Gastroesophageal sphincter (tissue), 4 donors: Measurements from ENCODE around the gene ZBTB12. TPM values are rescaled to one million over a fixed set of nuclear protein-coding genes. Genes with fewer than 3 reads are reported as not detected.

ENCODE experiments used
- ATAC-seq: fragments of 150-250 bp; one replicate; pipeline ENCODE4 v1.9.1; 2016; ENCODE audit warnings: mild to moderate bottlenecking, moderate library complexity
- H3K27ac ChIP-seq, 4 donors: fragments of 200-600 bp; sonication (generic) in 3 of 4; 1 replicate in 3 of 4; 2 replicates in 1 of 4; pipeline ENCODE4 v1.5.1; 2016 to 2019
- H3K27me3 ChIP-seq: fragments of 200-600 bp; sonication (generic); one replicate; pipeline ENCODE4 v1.5.1; 2019
- H3K36me3 ChIP-seq, 2 donors: fragments of 200-600 bp; sonication (generic); one replicate each; pipeline ENCODE4 v1.5.1; 2019; ENCODE audit warnings: control low read depth in 1 of 2
- H3K4me1 ChIP-seq, 3 donors: fragments of 200-600 bp; sonication (generic); 1 replicate in 2 of 3; 2 replicates in 1 of 3; pipeline ENCODE4 v1.5.1; 2016 to 2019; ENCODE audit warnings: control low read depth in 2 of 3
- H3K4me3 ChIP-seq, 2 donors: fragments of 200-600 bp; sonication (generic); one replicate each; pipeline ENCODE4 v1.5.1; 2019; ENCODE audit warnings: mild to moderate bottlenecking in 1 of 2, moderate library complexity in 1 of 2
- H3K9me3 ChIP-seq, 3 donors: fragments of 200-600 bp; sonication (generic); one replicate each; pipeline ENCODE4 v1.5.1; 2017 to 2019; ENCODE audit warnings: control low read depth in 2 of 3
- EP300 ChIP-seq: sonication (generic); formaldehyde crosslinking; IDR thresholded peaks from one replicate; pipeline ENCODE4 v1.6.1; 2017; ENCODE audit warnings: antibody characterized with exemption, mild to moderate bottlenecking
- POLR2A ChIP-seq, 2 donors: fragments of 450-650 bp; IDR thresholded peaks; one replicate each; pipeline ENCODE4 v1.6.1; 2017; ENCODE audit warnings: antibody characterized with exemption in 2 of 2, mild to moderate bottlenecking in 2 of 2, moderate library complexity in 1 of 2
- POLR2AphosphoS5 ChIP-seq: sonication (generic); formaldehyde crosslinking; IDR thresholded peaks from one replicate; pipeline ENCODE4 v1.6.1; 2017; ENCODE audit warnings: antibody characterized with exemption
- WGBS, 2 donors: methylation state at CpG; one replicate each; pipeline ENCODE4 v1.1.5; 2018; ENCODE audit warnings: low coverage in 1 of 2; 5-methylcytosine and 5-hydroxymethylcytosine counted together
- total RNA-seq, 4 donors: library from RNA; depleted of rRNA; stranded (reverse); fragments of >200 nt; gene quantifications; one replicate each; pipeline ENCODE4 v1.1.0, GENCODE V29; 2016
- TF ChIP-seq, protein P1 (sequence below), 4 experiments: fragments of 200-600 bp in 2 of 4; fragments of 450-650 bp in 2 of 4; sonication (generic) in 1 of 4; IDR thresholded peaks; one replicate each; pipeline ENCODE4 v1.5.1; 2017 to 2019; ENCODE audit warnings: antibody characterized with exemption in 4 of 4, mild to moderate bottlenecking in 2 of 4, moderate library complexity in 2 of 4

ZBTB12 gene
- total RNA-seq, 4 donors from 2014 or later: 0.40 to 2.0 (median 0.86) TPM

DNA sequence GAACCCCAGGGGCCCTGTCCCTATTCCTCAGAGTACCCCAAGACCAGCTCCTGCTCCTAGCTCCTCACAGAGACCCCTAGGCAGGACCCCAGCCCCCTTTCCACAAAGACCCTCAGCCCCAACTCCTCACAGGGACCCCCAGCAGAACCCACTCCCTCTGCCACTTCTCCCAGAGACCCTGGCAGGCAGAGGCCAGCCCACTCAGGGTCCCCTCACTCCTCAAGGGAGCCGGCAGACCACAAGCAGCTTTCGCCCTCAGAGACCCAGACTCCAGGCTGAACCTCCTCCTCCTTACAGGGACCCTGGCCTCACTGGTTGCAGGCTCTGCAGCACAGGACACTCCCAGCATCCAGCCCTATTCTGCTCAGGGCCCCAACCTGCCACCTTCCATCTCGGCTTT is 23.7 kb downstream of the ZBTB12 start:
- Histone ChIP-seq H3K4me3 (no peak overlapping the region), H3K27ac (no peak overlapping the region), H3K36me3 (peaks cover 0 to 39% of the 10 kb centered on the region in 2 donors), H3K4me1 (no peaks in the 10 kb centered on the region), H3K9me3 (no peaks in the 10 kb centered on the region), H3K27me3 (no peaks in the 10 kb centered on the region)
- TF ChIP-seq POLR2AphosphoS5 (no peak), POLR2A (IDR thresholded peaks at IDR 0.05) (no peak), EP300 (no peak)
- TF ChIP-seq, protein P1, sequence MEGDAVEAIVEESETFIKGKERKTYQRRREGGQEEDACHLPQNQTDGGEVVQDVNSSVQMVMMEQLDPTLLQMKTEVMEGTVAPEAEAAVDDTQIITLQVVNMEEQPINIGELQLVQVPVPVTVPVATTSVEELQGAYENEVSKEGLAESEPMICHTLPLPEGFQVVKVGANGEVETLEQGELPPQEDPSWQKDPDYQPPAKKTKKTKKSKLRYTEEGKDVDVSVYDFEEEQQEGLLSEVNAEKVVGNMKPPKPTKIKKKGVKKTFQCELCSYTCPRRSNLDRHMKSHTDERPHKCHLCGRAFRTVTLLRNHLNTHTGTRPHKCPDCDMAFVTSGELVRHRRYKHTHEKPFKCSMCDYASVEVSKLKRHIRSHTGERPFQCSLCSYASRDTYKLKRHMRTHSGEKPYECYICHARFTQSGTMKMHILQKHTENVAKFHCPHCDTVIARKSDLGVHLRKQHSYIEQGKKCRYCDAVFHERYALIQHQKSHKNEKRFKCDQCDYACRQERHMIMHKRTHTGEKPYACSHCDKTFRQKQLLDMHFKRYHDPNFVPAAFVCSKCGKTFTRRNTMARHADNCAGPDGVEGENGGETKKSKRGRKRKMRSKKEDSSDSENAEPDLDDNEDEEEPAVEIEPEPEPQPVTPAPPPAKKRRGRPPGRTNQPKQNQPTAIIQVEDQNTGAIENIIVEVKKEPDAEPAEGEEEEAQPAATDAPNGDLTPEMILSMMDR (IDR thresholded peaks at IDR 0.05): no peak
- no CpG with 5 or more reads among the region's 3 CpGs for WGBS, 2 donors
- no peak for ATAC-seq

DNA sequence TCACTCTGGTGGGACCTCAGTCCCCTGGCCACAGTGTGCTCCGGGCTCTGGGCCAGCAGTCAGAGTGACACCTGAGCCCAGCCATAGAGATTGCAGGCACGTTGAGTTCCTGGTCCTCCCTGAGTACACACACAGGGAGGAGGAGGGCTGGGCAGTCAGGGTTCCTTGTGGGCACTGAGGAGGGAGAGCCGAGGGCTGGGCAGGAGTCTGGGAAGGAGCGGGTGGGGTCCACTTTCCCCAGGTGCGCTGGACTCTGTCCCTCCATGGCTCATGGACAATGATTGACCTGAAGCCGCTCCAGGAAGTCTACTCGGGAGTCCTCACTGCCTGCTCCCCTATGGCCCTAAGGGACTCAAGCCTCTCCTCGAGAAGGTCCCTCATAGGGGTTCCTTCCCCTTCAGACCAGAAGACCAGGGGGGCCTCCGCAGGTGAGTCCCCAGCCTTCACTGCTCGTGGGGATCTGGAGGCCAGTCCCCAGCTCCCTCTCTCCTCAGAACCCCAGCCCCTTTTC is 24.2 kb downstream of the ZBTB12 start:
- H3K4me1 ChIP-seq: no peaks in the 10 kb centered on the region
- ATAC-seq: no peak
- no peaks in the 10 kb centered on the region for H3K9me3 ChIP-seq
- no peak overlapping the region for H3K27ac ChIP-seq
- TF ChIP-seq EP300 (no peak), POLR2AphosphoS5 (no peak), POLR2A (IDR thresholded peaks at IDR 0.05) (no peak)
- TF ChIP-seq, protein P1 (IDR thresholded peaks at IDR 0.05): no peak
- H3K36me3 ChIP-seq: peaks cover 0 to 34% of the 10 kb centered on the region in 2 donors
- H3K27me3 ChIP-seq: no peaks in the 10 kb centered on the region
- WGBS, 2 donors: 80% methylated on average over 2 of the region's 10 CpGs; no CpG with 5 or more reads in 1 of the 2 donors
- no peak overlapping the region for H3K4me3 ChIP-seq

DNA sequence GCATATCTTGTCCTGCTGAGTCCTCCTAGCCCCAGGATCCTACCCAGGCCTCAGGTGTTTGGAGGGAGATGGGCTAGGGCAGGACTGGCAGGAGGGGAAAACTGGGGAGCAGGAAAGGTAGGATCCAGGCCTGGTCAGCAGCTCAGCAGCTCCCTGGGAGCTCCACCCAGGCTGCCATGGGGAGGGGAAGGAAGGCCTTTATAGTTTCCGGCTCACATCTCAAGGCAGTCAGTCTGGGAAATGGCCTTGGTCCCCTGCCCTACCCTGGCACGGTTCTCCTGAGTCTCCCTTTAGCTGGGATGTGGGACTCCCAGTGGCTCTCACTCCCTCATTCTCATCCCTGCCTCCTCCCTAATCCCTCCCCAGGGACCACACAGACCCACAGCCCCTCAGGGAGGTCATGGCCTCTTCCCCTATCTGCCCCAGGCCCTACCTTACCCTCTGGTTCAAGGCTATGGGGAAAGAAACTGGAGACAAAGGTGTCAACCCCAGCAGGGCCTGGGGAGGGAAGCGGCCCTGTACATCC is 24.7 kb downstream of the ZBTB12 start:
- no peak for TF ChIP-seq POLR2AphosphoS5
- ATAC-seq: no peak
- Histone ChIP-seq H3K9me3 (no peaks in the 10 kb centered on the region), H3K4me1 (no peaks in the 10 kb centered on the region), H3K27me3 (no peaks in the 10 kb centered on the region), H3K4me3 (no peak overlapping the region), H3K36me3 (peaks cover 0 to 28% of the 10 kb centered on the region in 2 donors), H3K27ac (no peak overlapping the region)
- WGBS, 2 donors: 50 to 100% methylated on average over 1 to 2 of the region's 3 CpGs

DNA sequence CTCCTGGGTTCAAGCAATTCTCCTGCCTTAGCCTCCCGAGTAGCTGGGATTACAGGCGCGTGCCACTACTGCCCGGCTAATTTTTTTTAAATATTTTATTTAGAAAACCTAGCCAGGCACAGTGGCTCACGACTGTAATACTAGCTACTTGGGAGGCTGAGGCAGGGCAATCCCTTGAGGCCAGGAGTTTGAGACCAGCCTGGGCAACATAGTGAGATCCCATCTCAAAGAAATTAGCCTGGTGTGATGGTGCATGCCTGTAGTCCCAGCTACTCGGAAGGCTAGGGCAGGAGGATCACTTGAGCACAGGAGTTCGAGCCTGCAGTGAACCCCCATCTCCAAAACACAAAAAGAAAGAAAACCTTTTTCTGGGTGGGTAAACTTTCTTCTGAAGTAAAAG is 25.5 kb downstream of the ZBTB12 start:
- WGBS, 2 donors: 82 to 85% methylated on average over 5 of the region's 7 CpGs
- Histone ChIP-seq H3K27me3 (peaks cover 5% of the 10 kb centered on the region), H3K9me3 (no peaks in the 10 kb centered on the region), H3K27ac (no peak overlapping the region), H3K4me1 (no peaks in the 10 kb centered on the region), H3K36me3 (peaks cover 0 to 20% of the 10 kb centered on the region in 2 donors), H3K4me3 (no peak overlapping the region)
- TF ChIP-seq POLR2A (IDR thresholded peaks at IDR 0.05) (no peak), POLR2AphosphoS5 (no peak)
- TF ChIP-seq, protein P1 (IDR thresholded peaks at IDR 0.05): no peak
- no peak for ATAC-seq

DNA sequence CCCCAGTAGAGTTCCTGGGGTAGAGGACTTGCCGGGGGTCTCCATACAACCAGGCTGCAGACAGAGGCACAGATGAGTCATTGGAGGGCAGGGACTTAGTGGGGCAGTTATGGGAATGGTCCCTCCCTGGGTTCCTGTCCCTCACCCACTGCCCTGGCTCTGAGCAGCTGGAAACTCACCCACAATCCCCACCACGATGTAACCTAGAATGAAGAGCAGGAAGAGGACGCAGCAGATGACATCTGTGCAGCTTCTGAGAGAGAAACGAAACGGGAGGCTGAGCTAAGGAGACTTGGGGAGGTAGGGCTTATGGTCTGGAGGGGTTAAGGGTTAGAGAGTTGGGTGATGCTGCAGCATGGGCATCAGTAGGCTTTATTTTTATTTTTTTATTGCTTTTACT is 26.0 kb downstream of the ZBTB12 start:
- ATAC-seq: no peak
- no peaks in the 10 kb centered on the region for H3K9me3 ChIP-seq
- H3K36me3 ChIP-seq: peaks cover 0 to 15% of the 10 kb centered on the region in 2 donors
- no peak overlapping the region for H3K4me3 ChIP-seq
- WGBS, 2 donors: 50 to 93% methylated on average over 4 to 5 of the region's 5 CpGs
- H3K27me3 ChIP-seq: peaks cover 7% of the 10 kb centered on the region
- TF ChIP-seq POLR2AphosphoS5 (no peak), EP300 (no peak), POLR2A (IDR thresholded peaks at IDR 0.05) (no peak)
- TF ChIP-seq, protein P1 (IDR thresholded peaks at IDR 0.05): no peak
- H3K27ac ChIP-seq: no peak overlapping the region
- no peaks in the 10 kb centered on the region for H3K4me1 ChIP-seq
